ENCODE results near the gene MAEA. TPM values are rescaled to one million over a fixed set of nuclear protein-coding genes. Genes with fewer than 3 reads are reported as not detected.

The MAEA gene
- total and polyA plus RNA-seq, 2 experiments from 2014 or later = 57.3 to 85.0 TPM

- no peak overlapping the region for H3K4me3 ChIP-seq
- no peaks in the 10 kb centered on the region for H3K36me3 ChIP-seq (ENCODE audit: low read depth)
- in situ Hi-C loops (cut with MboI) = no loop called here
- no peak overlapping the region for H3K4me2 ChIP-seq (ENCODE audit: unreplicated experiment)
- 93 to 95% methylated on average over 11 of the region's 11 CpGs for WGBS, 2 experiments (ENCODE audit: low coverage in 1 of 2, low lambda C conversion rate in 2 of 2, missing lambda C conversion rate in 2 of 2)
- H3K79me2 ChIP-seq (ENCODE audit: insufficient read depth) = peaks cover 33% of the 10 kb centered on the region
- TF ChIP-seq EZH2 (IDR thresholded peaks at IDR 0.05; ENCODE audit: insufficient read depth, poor library complexity, severe bottlenecking) = no peak
- no peak for TF ChIP-seq EZH2phosphoT487 (IDR thresholded peaks at IDR 0.05; ENCODE audit: insufficient read depth, low read depth)
- 0 out of 2 replicates have a peak, but pooled peaks cover 4% of the 10 kb centered on the region for H3K4me1 ChIP-seq (ENCODE audit: insufficient read depth)
- H4K20me1 ChIP-seq (ENCODE audit: insufficient read depth) = no peaks in the 10 kb centered on the region
- no peaks in the 10 kb centered on the region for H3K27me3 ChIP-seq (replicated peaks; ENCODE audit: insufficient read depth)
- H3K27ac ChIP-seq = no peak overlapping the region
- H3K9ac ChIP-seq = no peak overlapping the region
- H2AFZ ChIP-seq = no peak overlapping the region
- no peak for DNase-seq
- 0 out of 2 replicates have a peak, but pooled peaks cover 12% of the 10 kb centered on the region for H3F3A ChIP-seq (ENCODE audit: insufficient read depth)
- H3K9me2 ChIP-seq (ENCODE audit: insufficient read depth) = no peaks in the 10 kb centered on the region
- H3K9me3 ChIP-seq (ENCODE audit: low read depth) = no peaks in the 10 kb centered on the region
Observed at GRCh38 chr4:1251773-1252066, 38.0 kb upstream of the MAEA start.

GRCh38 chr4:1252928-1253492 is 36.7 kb upstream of the MAEA start:
- 0 out of 2 replicates have a peak, but pooled peaks cover 12% of the 10 kb centered on the region for H3F3A ChIP-seq (ENCODE audit: insufficient read depth)
- H2AFZ ChIP-seq = no peak overlapping the region
- TF ChIP-seq EZH2phosphoT487 (IDR thresholded peaks at IDR 0.05; ENCODE audit: insufficient read depth, low read depth) = no peak
- TF ChIP-seq EZH2 (IDR thresholded peaks at IDR 0.05; ENCODE audit: insufficient read depth, poor library complexity, severe bottlenecking) = no peak
- H3K4me3 ChIP-seq = no peak overlapping the region
- H3K9me3 ChIP-seq (ENCODE audit: low read depth) = no peaks in the 10 kb centered on the region
- H3K4me1 ChIP-seq (ENCODE audit: insufficient read depth) = no peaks in the 10 kb centered on the region
- H4K20me1 ChIP-seq (ENCODE audit: insufficient read depth) = no peaks in the 10 kb centered on the region
- H3K9ac ChIP-seq = no peak overlapping the region
- no peak overlapping the region for H3K27ac ChIP-seq
- H3K9me2 ChIP-seq (ENCODE audit: insufficient read depth) = no peaks in the 10 kb centered on the region
- H3K27me3 ChIP-seq (replicated peaks; ENCODE audit: insufficient read depth) = no peaks in the 10 kb centered on the region
- WGBS, 2 experiments (ENCODE audit: low coverage in 1 of 2, low lambda C conversion rate in 2 of 2, missing lambda C conversion rate in 2 of 2) = 97 to 99% methylated on average over 6 of the region's 6 CpGs
- H3K36me3 ChIP-seq (ENCODE audit: low read depth) = no peaks in the 10 kb centered on the region
- no peak for DNase-seq
- H3K4me2 ChIP-seq (ENCODE audit: unreplicated experiment) = no peak overlapping the region
- H3K79me2 ChIP-seq (ENCODE audit: insufficient read depth) = peaks cover 20% of the 10 kb centered on the region
- in situ Hi-C loops (cut with MboI) = no loop called here

- Histone ChIP-seq H3K27me3 (replicated peaks; ENCODE audit: insufficient read depth) (no peaks in the 10 kb centered on the region), H3K9ac (no peak overlapping the region), H2AFZ (no peak overlapping the region), H3F3A (ENCODE audit: insufficient read depth) (0 out of 2 replicates have a peak, but pooled peaks cover 12% of the 10 kb centered on the region), H3K9me3 (ENCODE audit: low read depth) (no peaks in the 10 kb centered on the region), H3K36me3 (ENCODE audit: low read depth) (no peaks in the 10 kb centered on the region), H3K79me2 (ENCODE audit: insufficient read depth) (peaks cover 20% of the 10 kb centered on the region), H3K4me2 (ENCODE audit: unreplicated experiment) (no peak overlapping the region), H3K27ac (no peak overlapping the region), H3K4me3 (no peak overlapping the region), H3K4me1 (ENCODE audit: insufficient read depth) (no peaks in the 10 kb centered on the region), H3K9me2 (ENCODE audit: insufficient read depth) (no peaks in the 10 kb centered on the region), H4K20me1 (ENCODE audit: insufficient read depth) (no peaks in the 10 kb centered on the region)
- WGBS, 2 experiments (ENCODE audit: low coverage in 1 of 2, low lambda C conversion rate in 2 of 2, missing lambda C conversion rate in 2 of 2) = 95 to 98% methylated on average over 5 of the region's 5 CpGs
- no peak for DNase-seq
- TF ChIP-seq EZH2phosphoT487 (IDR thresholded peaks at IDR 0.05; ENCODE audit: insufficient read depth, low read depth) (no peak), EZH2 (IDR thresholded peaks at IDR 0.05; ENCODE audit: insufficient read depth, poor library complexity, severe bottlenecking) (no peak)
- in situ Hi-C loops (cut with MboI) = no loop called here
Observed at GRCh38 chr4:1253831-1254230, 35.9 kb upstream of the MAEA start.

- in situ Hi-C loops (cut with MboI) = no loop called here
- TF ChIP-seq EZH2phosphoT487 (IDR thresholded peaks at IDR 0.05; ENCODE audit: insufficient read depth, low read depth) (no peak), EZH2 (IDR thresholded peaks at IDR 0.05; ENCODE audit: insufficient read depth, poor library complexity, severe bottlenecking) (no peak)
- peaks cover 19% of the 10 kb centered on the region for H3K79me2 ChIP-seq (ENCODE audit: insufficient read depth)
- 0 out of 2 replicates have a peak, but pooled peaks cover 12% of the 10 kb centered on the region for H3F3A ChIP-seq (ENCODE audit: insufficient read depth)
- 90 to 98% methylated on average over 4 of the region's 4 CpGs for WGBS, 2 experiments (ENCODE audit: low coverage in 1 of 2, low lambda C conversion rate in 2 of 2, missing lambda C conversion rate in 2 of 2)
- no peak overlapping the region for H3K9ac ChIP-seq
- no peak overlapping the region for H3K27ac ChIP-seq
- no peaks in the 10 kb centered on the region for H3K9me2 ChIP-seq (ENCODE audit: insufficient read depth)
- no peaks in the 10 kb centered on the region for H3K36me3 ChIP-seq (ENCODE audit: low read depth)
- H3K27me3 ChIP-seq (replicated peaks; ENCODE audit: insufficient read depth) = no peaks in the 10 kb centered on the region
- H3K4me1 ChIP-seq (ENCODE audit: insufficient read depth) = no peaks in the 10 kb centered on the region
- H4K20me1 ChIP-seq (ENCODE audit: insufficient read depth) = no peaks in the 10 kb centered on the region
- no peak overlapping the region for H2AFZ ChIP-seq
- H3K4me2 ChIP-seq (ENCODE audit: unreplicated experiment) = no peak overlapping the region
- no peak overlapping the region for H3K4me3 ChIP-seq
- no peaks in the 10 kb centered on the region for H3K9me3 ChIP-seq (ENCODE audit: low read depth)
- DNase-seq = peak; percentile 63
Observed at GRCh38 chr4:1255151-1255550, 34.5 kb upstream of the MAEA start.
